Muscle layer of colon (tissue), 2 donors: Measurements from ENCODE around the gene YWHAQ.

Source experiments
- H3K27ac ChIP-seq: one replicate; pipeline ENCODE4 v1.7.0; 2013; ENCODE audit warnings: low read depth, mild to moderate bottlenecking, low read length, moderate library complexity
- H3K27me3 ChIP-seq, 2 donors: one replicate each; pipeline ENCODE4 v1.7.0; 2013; ENCODE audit warnings: low read length in 2 of 2, mild to moderate bottlenecking in 2 of 2; ENCODE audit not compliant: insufficient read depth in 2 of 2, control insufficient read depth in 1 of 2
- H3K36me3 ChIP-seq: one replicate; pipeline ENCODE4 v1.7.0; 2013; ENCODE audit warnings: mild to moderate bottlenecking, low read length; ENCODE audit not compliant: insufficient read depth
- H3K4me1 ChIP-seq: one replicate; pipeline ENCODE4 v1.7.0; 2013; ENCODE audit warnings: mild to moderate bottlenecking, low read length; ENCODE audit not compliant: insufficient read depth
- H3K4me3 ChIP-seq, 2 donors: one replicate each; pipeline ENCODE4 v1.7.0; 2013; ENCODE audit warnings: low read length in 2 of 2, low read depth in 1 of 2, mild to moderate bottlenecking in 1 of 2, moderate library complexity in 1 of 2
- H3K9ac ChIP-seq: one replicate; pipeline ENCODE4 v1.7.0; 2013; ENCODE audit warnings: low read length
- H3K9me3 ChIP-seq: one replicate; pipeline ENCODE4 v1.7.0; 2013; ENCODE audit warnings: mild to moderate bottlenecking, low read length
- donor health status: abdominal sarcoma.
- donor health status: Adenocarcinoma of cecum.

The YWHAQ gene

DNA sequence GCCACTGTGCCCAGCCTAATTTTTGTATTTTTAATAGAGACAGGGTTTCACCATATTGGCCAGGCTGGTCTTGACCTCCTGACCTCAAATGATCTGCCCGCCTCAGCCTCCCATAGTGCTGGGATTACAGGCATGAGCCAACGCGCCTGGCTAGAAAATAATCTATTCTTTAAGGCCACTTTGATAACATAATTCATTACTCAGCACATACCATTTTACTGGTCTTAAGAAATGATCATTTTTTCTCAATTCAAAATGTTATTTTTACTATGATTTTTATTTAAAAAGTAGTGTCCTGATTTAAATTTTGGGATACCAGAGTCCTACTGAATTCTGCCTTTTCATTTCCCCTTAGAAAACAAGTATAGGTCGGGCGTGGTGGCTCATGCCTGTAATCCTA is 48.2 kb downstream of the YWHAQ start:
- peaks cover 3% of the 10 kb centered on the region for H3K4me1 ChIP-seq
- no peak overlapping the region for H3K9ac ChIP-seq
- H3K36me3 ChIP-seq = peaks cover 6% of the 10 kb centered on the region
- H3K4me3 ChIP-seq = no peak overlapping the region
- H3K9me3 ChIP-seq = no peaks in the 10 kb centered on the region
- no peak overlapping the region for H3K27ac ChIP-seq
- H3K27me3 ChIP-seq = no peaks in the 10 kb centered on the region

GRCh38 chr2:9578467-9579235 is 52.1 kb downstream of the YWHAQ start:
- H3K9ac ChIP-seq = no peak overlapping the region
- no peaks in the 10 kb centered on the region for H3K4me1 ChIP-seq
- no peak overlapping the region for H3K27ac ChIP-seq
- H3K9me3 ChIP-seq = no peaks in the 10 kb centered on the region
- H3K36me3 ChIP-seq = peaks cover 6% of the 10 kb centered on the region
- H3K27me3 ChIP-seq = no peaks in the 10 kb centered on the region
- H3K4me3 ChIP-seq = no peak overlapping the region

- Histone ChIP-seq H3K36me3 (no peaks in the 10 kb centered on the region), H3K9me3 (no peaks in the 10 kb centered on the region), H3K9ac (no peak overlapping the region), H3K27ac (no peak overlapping the region), H3K27me3 (no peaks in the 10 kb centered on the region), H3K4me1 (no peaks in the 10 kb centered on the region), H3K4me3 (no peak overlapping the region)
Measured at GRCh38 chr2:9574331-9574730, 56.5 kb downstream of the YWHAQ start.

DNA sequence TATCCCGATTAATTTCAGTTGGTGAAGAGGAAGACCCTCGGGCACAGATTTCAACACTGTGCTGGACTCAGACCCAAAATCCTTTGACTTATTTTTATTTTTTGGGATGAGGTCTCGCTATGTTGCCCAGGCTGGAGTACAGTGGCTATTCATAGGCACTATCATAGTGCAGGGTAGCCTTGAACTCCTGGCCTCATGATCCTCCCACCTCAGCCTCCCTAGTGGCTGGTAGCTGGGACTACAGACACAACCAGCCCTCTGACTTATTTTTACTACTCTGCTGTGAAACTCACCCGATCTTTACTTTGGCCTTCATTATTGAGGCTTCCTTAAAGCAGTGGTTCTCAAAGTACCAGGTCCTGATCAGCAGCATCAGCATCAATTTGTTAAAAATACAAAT is 57.0 kb downstream of the YWHAQ start:
- peaks cover 3% of the 10 kb centered on the region for H3K36me3 ChIP-seq
- no peaks in the 10 kb centered on the region for H3K27me3 ChIP-seq
- H3K9ac ChIP-seq = no peak overlapping the region
- no peaks in the 10 kb centered on the region for H3K4me1 ChIP-seq
- H3K4me3 ChIP-seq = no peak overlapping the region
- no peaks in the 10 kb centered on the region for H3K9me3 ChIP-seq
- H3K27ac ChIP-seq = no peak overlapping the region

DNA sequence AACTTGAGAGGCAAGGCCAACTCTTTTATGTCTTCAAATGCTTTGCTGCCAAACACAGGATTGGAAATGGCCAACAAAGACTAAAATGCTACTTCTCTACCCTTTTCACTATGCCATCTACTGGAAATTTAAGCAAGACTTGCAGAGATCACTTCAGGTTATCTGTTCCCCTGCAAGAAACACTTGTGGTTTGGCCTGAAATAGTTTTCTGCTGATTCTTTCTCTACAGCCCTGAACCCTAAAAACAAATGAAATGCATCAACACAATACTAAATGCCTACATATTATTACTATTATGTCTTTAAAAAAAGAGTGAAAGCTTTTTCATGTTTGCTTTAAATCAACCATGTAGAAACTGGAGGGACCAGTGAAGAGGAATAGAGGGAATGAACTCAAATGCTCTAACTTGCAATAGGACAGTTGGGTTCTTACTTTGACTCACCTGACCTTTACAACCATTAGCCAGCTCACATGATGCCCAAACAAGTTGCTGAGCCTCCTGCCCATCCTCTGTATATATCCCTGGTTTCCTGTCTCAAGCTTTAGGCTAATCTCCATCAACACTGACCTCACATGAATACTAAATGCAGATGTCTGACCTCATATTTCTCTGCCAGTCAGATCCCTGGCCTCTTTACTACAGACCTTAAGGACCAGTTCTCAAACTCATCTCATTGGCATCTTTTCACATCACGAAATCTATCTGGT is 57.6 kb downstream of the YWHAQ start:
- Histone ChIP-seq H3K27me3 (no peaks in the 10 kb centered on the region), H3K9me3 (no peaks in the 10 kb centered on the region), H3K27ac (no peak overlapping the region), H3K4me3 (no peak overlapping the region), H3K4me1 (no peaks in the 10 kb centered on the region), H3K36me3 (peaks cover 4% of the 10 kb centered on the region), H3K9ac (no peak overlapping the region)

- H3K27ac ChIP-seq = no peak overlapping the region
- H3K9me3 ChIP-seq = no peaks in the 10 kb centered on the region
- no peak overlapping the region for H3K9ac ChIP-seq
- H3K36me3 ChIP-seq = peaks cover 4% of the 10 kb centered on the region
- no peaks in the 10 kb centered on the region for H3K27me3 ChIP-seq
- H3K4me3 ChIP-seq = no peak overlapping the region
- H3K4me1 ChIP-seq = no peaks in the 10 kb centered on the region
Measured at GRCh38 chr2:9570182-9571060, 60.4 kb downstream of the YWHAQ start.

DNA sequence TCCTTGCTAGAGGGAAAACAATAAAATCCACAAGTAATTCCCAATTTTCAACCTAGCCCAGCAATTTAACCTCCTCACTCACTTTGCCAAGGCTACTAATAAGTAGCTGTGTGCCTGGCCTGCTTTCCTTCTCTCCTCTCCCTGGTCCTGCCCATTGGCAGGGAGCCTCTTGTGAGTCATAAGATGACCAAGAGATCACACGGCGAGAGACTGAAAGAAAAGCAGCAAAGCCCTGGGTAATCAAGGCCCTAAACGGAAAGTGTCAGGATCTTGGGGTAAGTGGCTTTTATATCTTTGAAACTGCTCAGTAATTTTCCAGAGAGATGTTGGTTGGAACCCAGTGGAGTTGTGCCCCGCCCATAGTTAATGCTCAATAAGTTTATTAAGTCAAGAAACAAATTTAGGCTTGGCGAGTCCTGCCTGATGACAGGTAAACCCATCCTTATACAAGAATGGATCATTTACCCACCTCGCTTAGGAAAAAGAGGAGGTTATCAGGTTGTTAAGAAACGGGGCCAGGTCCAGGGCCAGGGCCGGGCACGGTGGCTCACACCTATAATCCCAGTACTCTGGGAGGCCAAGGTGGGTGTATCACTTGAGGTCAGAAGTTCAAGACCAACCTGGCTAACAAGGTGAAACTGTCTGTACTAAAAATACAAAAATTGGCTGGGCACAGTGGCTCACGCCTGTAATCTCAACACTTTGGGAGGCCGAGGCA is 65.2 kb downstream of the YWHAQ start:
- H3K36me3 ChIP-seq = peaks cover 4% of the 10 kb centered on the region
- peaks cover 6% of the 10 kb centered on the region for H3K4me1 ChIP-seq
- peak overlapping the region; percentile 15 for H3K9ac ChIP-seq
- no peaks in the 10 kb centered on the region for H3K9me3 ChIP-seq
- peak overlapping the region; percentile 63 for H3K27ac ChIP-seq
- H3K27me3 ChIP-seq = no peaks in the 10 kb centered on the region
- H3K4me3 ChIP-seq = peak overlapping the region; percentile 23 to 27

- no peaks in the 10 kb centered on the region for H3K9me3 ChIP-seq
- H3K36me3 ChIP-seq = no peaks in the 10 kb centered on the region
Measured at GRCh38 chr2:9560628-9561027, 70.2 kb downstream of the YWHAQ start.

GRCh38 chr2:9558948-9559381 is 71.8 kb downstream of the YWHAQ start:
- Histone ChIP-seq H3K4me1 (peaks cover 12% of the 10 kb centered on the region), H3K27ac (no peak overlapping the region), H3K36me3 (no peaks in the 10 kb centered on the region), H3K9ac (no peak overlapping the region), H3K27me3 (no peaks in the 10 kb centered on the region), H3K4me3 (no peak overlapping the region), H3K9me3 (no peaks in the 10 kb centered on the region)

More at GRCh38 chr2:9560628-9561027, 70.2 kb downstream of the YWHAQ start:
- Histone ChIP-seq H3K27me3 (no peaks in the 10 kb centered on the region), H3K9ac (no peak overlapping the region), H3K4me3 (no peak overlapping the region), H3K27ac (no peak overlapping the region), H3K4me1 (peaks cover 11% of the 10 kb centered on the region)

DNA sequence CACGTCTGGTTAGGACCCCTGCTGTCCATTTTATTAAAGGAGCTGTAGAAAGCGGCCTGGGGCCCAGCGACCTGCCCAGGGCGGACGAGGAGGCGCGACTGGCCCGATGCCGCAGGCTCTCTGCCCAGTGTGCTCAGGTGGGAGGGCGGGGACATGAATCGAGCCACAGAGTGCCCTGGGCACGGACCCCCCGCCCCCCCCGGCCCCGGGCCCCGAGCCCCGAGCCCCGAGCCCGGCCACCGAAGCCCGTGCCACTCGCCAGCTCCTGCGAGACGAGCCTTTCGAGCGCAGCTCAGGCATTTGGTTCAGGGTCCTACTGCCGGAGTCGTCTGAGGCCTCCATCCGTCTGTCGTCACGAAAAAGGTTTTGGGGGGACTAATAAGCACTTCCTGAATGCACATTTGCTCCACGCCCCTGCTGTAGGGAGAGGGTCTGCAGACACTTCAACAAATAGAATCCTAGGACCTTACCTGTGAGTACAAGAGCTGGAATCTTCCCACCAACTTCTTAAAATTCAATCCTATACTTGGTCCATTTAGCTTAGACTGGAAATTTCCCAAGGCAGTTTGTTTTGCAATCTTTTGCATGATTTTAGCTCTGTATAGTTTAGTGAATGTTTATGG is 74.6 kb downstream of the YWHAQ start:
- Histone ChIP-seq H3K36me3 (no peaks in the 10 kb centered on the region), H3K9me3 (no peaks in the 10 kb centered on the region), H3K4me3 (peak overlapping the region; percentile 61 to 99), H3K27ac (peak overlapping the region; percentile 99), H3K27me3 (no peaks in the 10 kb centered on the region), H3K4me1 (peaks cover 23% of the 10 kb centered on the region), H3K9ac (peak overlapping the region; percentile 54)
